SH-SY5Y (cell line): ENCODE measurements around the gene FAM169A.

Experiments used
- GATA2 ChIP-seq: IDR thresholded peaks from 2 replicates; pipeline ENCODE4 v1.6.1; 2011; ENCODE audit warnings: mild to moderate bottlenecking, low read depth, low read length
- GATA3 ChIP-seq: IDR thresholded peaks from 2 replicates; pipeline ENCODE4 v1.6.1; 2011; ENCODE audit warnings: low read depth, mild to moderate bottlenecking, low read length, moderate library complexity

DNA sequence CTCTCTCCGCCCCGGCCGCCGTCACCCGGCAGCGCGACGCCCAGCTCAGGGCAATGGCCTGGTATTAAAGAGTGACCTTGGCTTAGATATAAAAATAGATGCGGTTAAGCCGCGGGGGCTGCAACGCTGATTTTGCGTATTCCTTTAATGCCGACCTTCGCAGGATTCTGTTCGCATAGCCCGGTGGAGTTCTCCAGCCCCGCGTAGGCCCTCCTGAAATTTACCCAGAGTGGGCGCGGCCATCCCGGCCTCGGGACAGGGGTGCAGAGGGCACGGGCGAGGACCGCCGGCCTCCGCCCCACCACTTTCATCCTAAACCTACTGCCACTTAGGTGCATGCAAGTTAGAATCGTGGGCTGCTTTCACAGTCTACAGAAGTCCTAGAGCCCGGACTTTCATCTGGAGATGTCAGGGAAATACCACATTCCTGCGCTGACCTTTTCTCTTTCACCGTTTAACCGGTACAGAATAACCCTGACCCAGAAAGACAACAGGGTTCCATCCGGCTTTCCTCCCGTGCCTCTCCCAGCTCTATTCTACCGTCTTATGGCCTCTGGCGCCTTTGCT lies 492 bp upstream of the FAM169A start:
- TF ChIP-seq GATA3 (no peak), GATA2 (no peak)
